IPS-NIHi11 (cell line): ENCODE results near the gene ILF3.
"Not testable (repeated sequence)": the region's sequence is repeated elsewhere in the genome, so short reads cannot be mapped to it uniquely, and the experiment has no call there.

ENCODE experiments used
- DNase-seq: peaks from one replicate; pipeline ENCODE4 v3.0.0; 2012; ENCODE audit warnings: mixed read lengths, low spot score

The ILF3 gene

GRCh38 chr19:10642473-10643171 is 11.5 kb upstream of the ILF3 start:
- DNase-seq: no peak

- DNase-seq: no peak
Observed at GRCh38 chr19:10643172-10643967, 10.8 kb upstream of the ILF3 start.

DNA sequence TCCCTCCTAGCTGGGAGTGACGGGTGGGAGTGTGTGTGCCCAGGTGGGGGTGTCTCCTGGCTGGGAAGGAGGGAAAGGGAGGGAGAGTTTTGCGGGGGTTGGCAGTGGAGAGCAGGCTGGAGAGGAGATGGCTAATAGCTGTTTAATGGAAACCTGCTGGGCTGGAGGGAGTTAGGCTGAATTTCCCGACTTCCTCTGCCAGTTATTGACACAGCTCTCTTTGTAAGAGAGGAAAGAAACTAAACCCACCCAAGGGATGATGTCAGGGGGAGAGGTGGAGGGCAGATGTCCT is 10.2 kb upstream of the ILF3 start:
- DNase-seq: peak; percentile 47

DNA sequence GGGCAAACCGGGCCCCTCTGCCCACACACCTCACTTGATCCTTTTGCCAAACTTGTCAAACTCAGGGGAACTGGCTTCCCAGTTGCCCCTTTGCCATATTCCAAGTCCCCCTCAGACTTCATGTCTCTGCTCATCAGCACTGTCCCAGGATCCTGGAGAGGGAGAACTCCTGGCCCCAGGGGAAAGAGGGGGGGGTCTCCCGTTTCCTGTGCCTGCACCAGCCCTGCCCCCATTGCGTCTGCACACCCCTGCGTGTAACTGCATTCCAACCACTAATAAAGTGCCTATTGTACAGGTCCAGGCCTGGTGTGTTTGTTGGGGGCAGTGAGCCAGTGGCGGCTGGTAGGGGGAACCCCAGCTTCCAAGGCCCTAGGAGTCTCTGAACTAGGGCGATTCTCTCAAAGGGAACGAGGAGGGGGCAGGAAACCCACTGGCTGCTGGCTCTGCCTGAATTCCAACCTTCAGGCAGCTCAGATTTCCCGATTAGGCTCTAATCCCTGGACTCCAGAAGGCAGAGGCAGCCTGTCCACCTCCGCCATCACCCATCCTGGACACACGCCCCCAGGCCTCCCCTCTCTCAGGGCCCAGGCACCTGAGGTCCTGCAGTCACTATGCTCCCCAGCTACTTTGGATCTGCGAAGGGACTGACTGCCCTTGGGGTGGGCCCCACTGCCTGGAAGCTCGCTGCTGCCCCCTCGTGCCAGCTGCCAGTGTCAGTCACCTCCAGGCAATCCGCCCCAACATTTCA is 9.7 kb upstream of the ILF3 start:
- peak; percentile 93 for DNase-seq

- DNase-seq: no peak
Observed at GRCh38 chr19:10646456-10647159, 7.5 kb upstream of the ILF3 start.

GRCh38 chr19:10648360-10648759 is 5.8 kb upstream of the ILF3 start:
- DNase-seq: no peak

GRCh38 chr19:10651851-10652250 is 2.3 kb upstream of the ILF3 start:
- DNase-seq: no peak

- DNase-seq: no peak
Observed at GRCh38 chr19:10653482-10653731, 739 bp upstream of the ILF3 start.

- DNase-seq: peak; percentile 88
Observed at GRCh38 chr19:10654610-10655456, 687 bp downstream of the ILF3 start.

GRCh38 chr19:10655457-10656312 is 1.5 kb downstream of the ILF3 start:
- peak; percentile 7 for DNase-seq

GRCh38 chr19:10660346-10660745 is 6.2 kb downstream of the ILF3 start:
- no peak for DNase-seq

GRCh38 chr19:10661946-10662345 is 7.8 kb downstream of the ILF3 start:
- DNase-seq: no peak

DNA sequence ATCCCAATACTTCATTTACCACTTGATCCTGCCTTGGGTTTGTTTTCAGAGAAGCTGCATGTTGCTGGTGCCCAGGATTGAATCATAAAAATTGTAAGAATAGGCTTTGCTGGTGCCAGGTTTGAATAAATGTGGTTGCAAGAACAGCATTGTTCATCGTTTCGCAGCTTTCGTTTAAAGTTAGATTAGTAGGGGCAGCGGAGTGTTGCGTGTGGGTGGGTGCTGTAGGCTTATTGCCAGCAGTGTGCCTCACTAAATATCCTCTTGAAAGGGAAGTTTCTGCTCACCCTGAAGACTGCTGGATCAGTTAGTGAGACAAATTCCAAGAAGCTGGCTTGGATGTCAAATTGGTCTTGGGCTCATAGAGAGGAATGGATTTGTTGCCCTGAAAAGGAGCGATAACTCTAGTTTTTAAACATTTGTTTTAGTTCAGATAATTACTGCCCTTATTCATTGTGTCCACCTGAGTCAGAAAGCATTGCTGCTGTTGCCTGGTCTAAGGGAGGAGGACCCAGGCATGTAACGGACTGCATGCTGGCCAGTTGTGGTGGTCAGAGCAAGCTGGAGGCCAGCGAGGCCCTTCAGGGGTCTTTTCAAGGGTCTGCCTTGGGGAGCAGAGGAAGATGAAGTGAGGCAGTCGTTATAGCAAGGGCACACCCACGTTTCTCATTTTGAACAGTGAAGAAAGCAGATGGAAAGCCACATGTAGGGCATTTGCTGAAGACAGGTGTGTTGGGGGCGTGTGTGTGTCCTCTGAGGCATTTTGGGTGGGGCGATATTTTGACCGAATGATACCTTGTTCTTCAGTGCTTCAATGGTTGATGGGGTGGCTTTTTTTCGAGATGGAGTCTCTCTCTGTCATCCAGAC is 8.5 kb downstream of the ILF3 start:
- no peak for DNase-seq

- not testable (repeated sequence) for DNase-seq
Observed at GRCh38 chr19:10663252-10663563, 9.1 kb downstream of the ILF3 start.

DNA sequence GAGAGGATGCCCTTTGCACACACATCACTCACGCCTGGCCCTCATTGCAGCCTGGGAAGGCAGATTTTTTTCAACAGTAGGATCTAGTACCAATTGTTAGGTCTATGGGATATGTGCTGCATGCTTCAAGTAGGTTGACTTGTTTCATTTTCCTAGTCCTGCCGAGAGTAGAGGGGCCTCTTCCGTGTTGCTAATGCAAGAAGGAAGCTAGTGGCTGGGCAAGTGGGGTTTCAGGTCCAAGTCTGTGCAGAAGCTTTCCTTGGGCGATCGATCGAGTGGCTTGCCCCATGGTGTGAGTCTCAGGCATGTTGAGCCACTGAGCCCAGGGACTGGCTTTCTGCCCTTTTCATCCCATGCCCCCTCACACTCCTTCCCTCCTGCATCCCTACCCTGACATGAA is 13.7 kb downstream of the ILF3 start:
- DNase-seq: no peak

DNA sequence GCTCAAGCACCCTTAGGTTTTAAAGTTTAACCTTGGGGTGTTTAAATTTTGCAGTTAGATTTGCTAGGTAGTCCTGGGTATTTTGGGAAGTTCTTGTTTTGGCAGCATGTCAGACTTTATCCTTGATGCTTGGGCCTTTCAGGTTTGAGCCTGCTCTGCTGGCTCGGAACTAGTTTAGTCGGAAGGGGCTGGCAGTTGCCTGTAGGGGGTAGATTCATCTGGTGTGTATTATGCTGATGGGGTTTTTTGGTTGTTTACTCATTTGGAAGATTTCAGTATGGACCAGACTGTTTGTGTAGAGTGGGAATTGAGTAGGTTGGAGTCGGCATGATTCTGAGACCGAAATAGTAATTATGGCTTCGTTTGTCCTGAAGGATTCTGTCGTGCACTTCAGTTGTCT is 15.1 kb downstream of the ILF3 start:
- DNase-seq: no peak

- DNase-seq: no peak
Observed at GRCh38 chr19:10670182-10670581, 16.0 kb downstream of the ILF3 start.

- no peak for DNase-seq
Observed at GRCh38 chr19:10670876-10671804, 17.0 kb downstream of the ILF3 start.

GRCh38 chr19:10671922-10672321 is 17.8 kb downstream of the ILF3 start:
- not testable (repeated sequence) for DNase-seq
